Fibroblast of the conjunctiva (primary cell): ENCODE results near the gene LILRA6.
"Not testable (repeated sequence)": the region's sequence is repeated elsewhere in the genome, so short reads cannot be mapped to it uniquely, and the experiment has no call there.

Experiments
- DNase-seq: peaks from one replicate; pipeline ENCODE4 v3.0.0-alpha.2; 2010; ENCODE audit warnings: low read depth

Gene LILRA6

GRCh38 chr19:54242646-54243045 is at the start of gene LILRA6:
Gene LILRA6 (minus strand): TSS chr19:54242790.
- DNase-seq, result not testable (repeated sequence)

- not testable (repeated sequence) for DNase-seq
These were observed 46.6 kb upstream of the LILRA6 start for GRCh38 chr19:54289160-54289559.

- no peak for DNase-seq
These were observed 44.9 kb upstream of the LILRA6 start for GRCh38 chr19:54287456-54287855.

GRCh38 chr19:54286283-54286682 is 43.7 kb upstream of the LILRA6 start:
- not testable (repeated sequence) for DNase-seq

GRCh38 chr19:54285427-54286056 is 43.0 kb upstream of the LILRA6 start:
- not testable (repeated sequence) for DNase-seq

GRCh38 chr19:54282686-54283470 is 40.3 kb upstream of the LILRA6 start:
- DNase-seq, result no peak

- not testable (repeated sequence) for DNase-seq
These were observed 39.1 kb upstream of the LILRA6 start for GRCh38 chr19:54281729-54282075.

- DNase-seq, result no peak
These were observed 38.6 kb upstream of the LILRA6 start, which contains the start of gene LILRB2 for GRCh38 chr19:54281007-54281728. Gene LILRB2 (minus strand): TSS chr19:54281110. CDS start chr19:54280496, 614 bp downstream.

GRCh38 chr19:54280441-54280840 is 37.9 kb upstream of the LILRA6 start:
- not testable (repeated sequence) for DNase-seq

GRCh38 chr19:54280025-54280424 is 37.4 kb upstream of the LILRA6 start:
- not testable (repeated sequence) for DNase-seq

- no peak for DNase-seq
These were observed 36.9 kb upstream of the LILRA6 start for GRCh38 chr19:54279406-54279962.

GRCh38 chr19:54278571-54279195 is 36.1 kb upstream of the LILRA6 start:
- DNase-seq, result not testable (repeated sequence)

- not testable (repeated sequence) for DNase-seq
These were observed 35.5 kb upstream of the LILRA6 start for GRCh38 chr19:54278056-54278455.

GRCh38 chr19:54277111-54277615 is 34.6 kb upstream of the LILRA6 start:
- not testable (repeated sequence) for DNase-seq

- no peak for DNase-seq
These were observed 33.4 kb upstream of the LILRA6 start for GRCh38 chr19:54275951-54276350.

GRCh38 chr19:54274516-54274915 is 31.9 kb upstream of the LILRA6 start:
- DNase-seq, result not testable (repeated sequence)

GRCh38 chr19:54273821-54274220 is 31.2 kb upstream of the LILRA6 start:
- DNase-seq, result no peak

- DNase-seq, result not testable (repeated sequence)
These were observed 29.6 kb upstream of the LILRA6 start for GRCh38 chr19:54272181-54272580.

GRCh38 chr19:54271587-54271986 is 29.0 kb upstream of the LILRA6 start:
- not testable (repeated sequence) for DNase-seq

- DNase-seq, result no peak
These were observed 28.5 kb upstream of the LILRA6 start for GRCh38 chr19:54271106-54271505.

GRCh38 chr19:54268936-54269335 is 26.3 kb upstream of the LILRA6 start:
- no peak for DNase-seq

GRCh38 chr19:54266133-54266532 is 23.5 kb upstream of the LILRA6 start:
- peak; percentile 43 for DNase-seq
